Loucy (cell line): ENCODE results near the gene KLHL6.

Experiments
- EZH2phosphoT487 ChIP-seq: fragments of 200-600 bp; IDR thresholded peaks from 2 replicates; pipeline ENCODE4 v1.6.1; 2018; ENCODE audit warnings: antibody characterized with exemption, mild to moderate bottlenecking, moderate library complexity, borderline replicate concordance
- TF ChIP-seq, protein P1 (sequence below): fragments of 200-600 bp; sonication (generic); conservative IDR thresholded peaks from 2 replicates; pipeline ENCODE4 v1.5.1; 2014; ENCODE audit warnings: mild to moderate bottlenecking, antibody characterized with exemption, low read length

DNA sequence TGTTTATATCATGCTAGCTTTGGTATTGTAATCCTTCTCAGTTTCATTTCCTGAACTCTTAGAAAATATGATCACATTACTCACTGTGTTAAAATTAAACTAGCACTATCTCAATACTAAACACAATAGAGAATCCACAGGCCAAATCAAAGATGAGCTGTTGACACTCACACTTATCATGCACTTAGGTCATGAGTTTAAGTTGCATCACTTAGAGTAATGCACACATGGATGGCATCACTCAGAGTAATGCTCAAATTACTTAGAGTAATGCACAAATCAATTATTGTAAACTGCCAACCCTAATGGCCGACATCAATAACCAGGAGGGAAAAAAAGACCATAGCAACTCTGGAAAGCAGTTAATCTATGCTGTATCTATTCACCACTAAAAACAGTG, 87.1 kb downstream of the KLHL6 start:
- TF ChIP-seq, protein P1, sequence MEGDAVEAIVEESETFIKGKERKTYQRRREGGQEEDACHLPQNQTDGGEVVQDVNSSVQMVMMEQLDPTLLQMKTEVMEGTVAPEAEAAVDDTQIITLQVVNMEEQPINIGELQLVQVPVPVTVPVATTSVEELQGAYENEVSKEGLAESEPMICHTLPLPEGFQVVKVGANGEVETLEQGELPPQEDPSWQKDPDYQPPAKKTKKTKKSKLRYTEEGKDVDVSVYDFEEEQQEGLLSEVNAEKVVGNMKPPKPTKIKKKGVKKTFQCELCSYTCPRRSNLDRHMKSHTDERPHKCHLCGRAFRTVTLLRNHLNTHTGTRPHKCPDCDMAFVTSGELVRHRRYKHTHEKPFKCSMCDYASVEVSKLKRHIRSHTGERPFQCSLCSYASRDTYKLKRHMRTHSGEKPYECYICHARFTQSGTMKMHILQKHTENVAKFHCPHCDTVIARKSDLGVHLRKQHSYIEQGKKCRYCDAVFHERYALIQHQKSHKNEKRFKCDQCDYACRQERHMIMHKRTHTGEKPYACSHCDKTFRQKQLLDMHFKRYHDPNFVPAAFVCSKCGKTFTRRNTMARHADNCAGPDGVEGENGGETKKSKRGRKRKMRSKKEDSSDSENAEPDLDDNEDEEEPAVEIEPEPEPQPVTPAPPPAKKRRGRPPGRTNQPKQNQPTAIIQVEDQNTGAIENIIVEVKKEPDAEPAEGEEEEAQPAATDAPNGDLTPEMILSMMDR = no peak
- TF ChIP-seq EZH2phosphoT487 = no peak
